GM18505 (cell line): ENCODE results near the gene ARHGAP30.
"Not testable (repeated sequence)": the region's sequence is repeated elsewhere in the genome, so short reads cannot be mapped to it uniquely, and the experiment has no call there.

Experiments used
- ATAC-seq: cut with Tn5 transposase; IDR thresholded peaks from one replicate; pipeline ENCODE4 v1.9.1; 2021; ENCODE audit not compliant: unreplicated experiment
- POLR2A ChIP-seq: IDR thresholded peaks from 4 replicates; pipeline ENCODE4 v1.6.1; 2011; ENCODE audit warnings: borderline replicate concordance; ENCODE audit not compliant: insufficient read depth, insufficient read length; ENCODE audit errors: extremely low read depth

Gene ARHGAP30, protein sequence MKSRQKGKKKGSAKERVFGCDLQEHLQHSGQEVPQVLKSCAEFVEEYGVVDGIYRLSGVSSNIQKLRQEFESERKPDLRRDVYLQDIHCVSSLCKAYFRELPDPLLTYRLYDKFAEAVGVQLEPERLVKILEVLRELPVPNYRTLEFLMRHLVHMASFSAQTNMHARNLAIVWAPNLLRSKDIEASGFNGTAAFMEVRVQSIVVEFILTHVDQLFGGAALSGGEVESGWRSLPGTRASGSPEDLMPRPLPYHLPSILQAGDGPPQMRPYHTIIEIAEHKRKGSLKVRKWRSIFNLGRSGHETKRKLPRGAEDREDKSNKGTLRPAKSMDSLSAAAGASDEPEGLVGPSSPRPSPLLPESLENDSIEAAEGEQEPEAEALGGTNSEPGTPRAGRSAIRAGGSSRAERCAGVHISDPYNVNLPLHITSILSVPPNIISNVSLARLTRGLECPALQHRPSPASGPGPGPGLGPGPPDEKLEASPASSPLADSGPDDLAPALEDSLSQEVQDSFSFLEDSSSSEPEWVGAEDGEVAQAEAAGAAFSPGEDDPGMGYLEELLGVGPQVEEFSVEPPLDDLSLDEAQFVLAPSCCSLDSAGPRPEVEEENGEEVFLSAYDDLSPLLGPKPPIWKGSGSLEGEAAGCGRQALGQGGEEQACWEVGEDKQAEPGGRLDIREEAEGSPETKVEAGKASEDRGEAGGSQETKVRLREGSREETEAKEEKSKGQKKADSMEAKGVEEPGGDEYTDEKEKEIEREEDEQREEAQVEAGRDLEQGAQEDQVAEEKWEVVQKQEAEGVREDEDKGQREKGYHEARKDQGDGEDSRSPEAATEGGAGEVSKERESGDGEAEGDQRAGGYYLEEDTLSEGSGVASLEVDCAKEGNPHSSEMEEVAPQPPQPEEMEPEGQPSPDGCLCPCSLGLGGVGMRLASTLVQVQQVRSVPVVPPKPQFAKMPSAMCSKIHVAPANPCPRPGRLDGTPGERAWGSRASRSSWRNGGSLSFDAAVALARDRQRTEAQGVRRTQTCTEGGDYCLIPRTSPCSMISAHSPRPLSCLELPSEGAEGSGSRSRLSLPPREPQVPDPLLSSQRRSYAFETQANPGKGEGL

DNA sequence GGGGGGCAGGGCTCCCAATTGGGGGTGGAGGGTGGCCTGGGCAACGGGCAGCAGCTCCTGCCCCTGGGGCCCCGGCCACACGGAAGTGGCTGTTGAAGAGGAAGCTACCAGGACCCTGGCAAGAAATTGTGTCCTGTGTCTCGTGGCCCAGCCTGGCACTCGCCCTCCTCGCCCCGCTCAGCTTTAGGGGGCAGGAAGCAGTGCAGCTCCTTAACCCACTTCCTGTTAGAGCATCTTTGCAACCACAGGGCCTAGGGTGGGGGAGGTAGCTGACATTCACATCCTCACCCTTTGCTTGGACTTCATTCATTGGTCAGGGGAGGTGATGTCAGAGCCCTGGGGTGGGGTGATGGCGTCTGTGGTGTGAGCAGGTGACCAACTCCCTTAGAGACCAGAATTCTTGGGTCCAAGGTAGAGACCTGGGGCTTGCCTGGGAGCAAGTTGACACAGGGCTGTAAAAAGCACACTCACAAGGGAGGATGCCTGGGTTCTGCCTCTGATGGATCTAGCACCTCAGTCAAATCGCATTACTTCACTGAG lies at the start of gene ARHGAP30:
Gene ARHGAP30 (minus strand): TSS at position 161 of the 540 bp plus-strand sequence. CDS start 267 bp downstream, outside the sequence.
- peak; percentile 87 for TF ChIP-seq POLR2A
- ATAC-seq = peak; percentile 73

DNA sequence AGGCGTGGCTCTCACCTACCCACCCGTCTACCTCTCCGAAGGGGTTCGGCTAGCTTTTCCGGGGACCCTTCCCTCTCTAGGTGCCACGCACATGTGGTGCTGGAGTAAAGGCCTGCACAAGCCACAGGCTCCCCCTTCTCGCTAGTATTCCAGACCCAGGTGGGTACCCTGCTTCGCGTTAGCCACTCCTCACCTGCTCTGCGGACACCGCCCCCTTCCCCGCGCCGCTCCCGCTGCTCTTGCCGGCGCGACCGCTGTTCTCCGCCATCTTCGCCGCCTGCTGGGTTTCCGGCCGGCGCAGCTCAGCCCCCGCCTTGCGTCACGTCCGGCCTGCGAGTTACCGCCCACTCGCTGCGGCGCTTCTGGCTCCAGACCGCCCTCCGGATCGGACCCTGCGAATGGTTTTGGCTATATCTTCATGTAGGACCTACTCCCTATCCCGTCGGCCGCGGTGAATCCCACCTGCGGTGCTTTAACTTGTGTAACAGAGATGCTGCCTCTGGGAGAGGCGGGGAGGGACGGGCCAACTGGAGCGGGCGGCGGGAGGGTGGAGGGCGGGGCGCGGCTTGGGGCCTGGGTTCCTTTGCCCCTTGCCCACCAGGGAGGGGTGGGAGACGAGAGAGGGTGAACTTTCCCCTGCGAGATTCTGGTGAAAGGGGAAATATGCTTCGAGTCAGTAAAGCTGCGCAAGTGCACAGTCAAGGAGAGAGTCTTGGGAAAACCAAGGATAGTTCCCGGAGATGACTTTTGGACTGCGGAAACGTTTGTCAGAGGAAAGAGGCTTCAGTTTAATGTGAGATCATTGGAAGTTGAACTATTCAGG lies 48.3 kb upstream of the ARHGAP30 start, which contains the start of the genes NIT1 and PFDN2:
Gene NIT1 (plus strand): TSS at position 347 of the 823 bp plus-strand sequence. CDS start 72 bp downstream, at position 419.
Gene PFDN2 (minus strand): TSS at position 279 of the 823 bp plus-strand sequence. CDS start 11 bp downstream, at position 268.
- ATAC-seq = peak; percentile 75
- TF ChIP-seq POLR2A = peak; percentile 92

DNA sequence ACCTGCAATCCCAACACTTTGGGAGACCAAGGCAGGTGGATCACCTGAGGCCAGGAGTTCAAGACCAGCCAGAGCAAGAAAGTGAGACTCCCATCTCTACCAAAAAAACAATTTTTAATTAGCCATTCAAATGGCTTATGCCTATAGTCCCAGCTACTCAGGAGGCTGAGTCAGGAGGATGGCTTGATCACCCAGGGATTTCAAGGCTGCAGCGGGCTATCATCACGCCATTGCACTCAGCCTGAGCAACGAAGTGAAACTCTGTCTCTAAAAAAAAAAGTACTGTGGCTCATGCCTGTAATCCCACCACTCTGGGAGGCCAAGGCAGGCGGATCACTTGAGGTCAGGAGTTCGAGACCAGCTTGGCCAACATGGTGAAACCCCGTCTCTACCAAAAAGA lies 46.3 kb upstream of the ARHGAP30 start:
- not testable (repeated sequence) for ATAC-seq

DNA sequence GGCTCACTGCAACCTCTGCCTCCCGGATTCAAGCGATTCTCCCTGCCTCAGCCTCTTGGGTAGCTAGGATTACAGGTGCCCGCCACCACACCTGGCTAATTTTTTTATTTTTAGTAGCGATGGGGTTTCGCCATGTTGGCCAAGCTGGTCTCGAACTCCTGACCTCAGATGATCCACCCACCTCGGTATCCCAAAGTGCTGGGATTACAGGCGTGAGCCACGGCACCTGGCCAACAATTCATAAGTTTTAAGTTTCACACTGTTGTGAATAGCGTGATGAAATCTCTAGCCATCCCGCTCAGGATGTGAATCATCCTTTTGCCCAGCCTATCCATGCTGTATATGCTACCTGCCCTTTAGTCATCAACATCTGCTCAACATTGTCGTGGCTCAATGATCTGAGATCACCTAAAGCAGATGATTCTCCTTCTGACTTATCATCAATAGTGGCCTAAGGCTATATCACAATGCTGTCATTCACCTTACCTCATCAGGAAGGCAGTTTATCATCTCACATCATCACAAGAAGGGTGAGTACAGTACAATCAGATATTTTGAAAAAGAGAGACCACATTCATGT lies 45.5 kb upstream of the ARHGAP30 start:
- no peak for ATAC-seq
- no peak for TF ChIP-seq POLR2A

DNA sequence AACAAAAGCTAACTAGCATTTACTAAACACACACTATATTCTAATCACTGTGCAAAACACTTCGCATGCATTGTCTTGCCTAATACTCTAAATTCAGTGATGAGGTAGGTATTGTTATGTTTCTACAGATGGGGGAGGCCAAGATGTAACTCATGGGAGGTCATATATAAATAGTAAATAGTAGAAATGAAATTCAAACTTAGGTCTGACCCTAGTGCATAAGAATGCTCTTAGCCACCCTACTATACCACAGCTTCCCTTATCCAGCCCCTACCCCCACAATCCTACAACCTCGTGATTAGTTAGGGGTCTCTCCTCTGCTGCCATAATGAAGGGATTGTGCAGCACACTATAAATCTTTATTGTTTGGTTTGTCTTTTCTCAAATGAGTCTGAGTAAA lies 44.9 kb upstream of the ARHGAP30 start:
- no peak for TF ChIP-seq POLR2A
- ATAC-seq = no peak

DNA sequence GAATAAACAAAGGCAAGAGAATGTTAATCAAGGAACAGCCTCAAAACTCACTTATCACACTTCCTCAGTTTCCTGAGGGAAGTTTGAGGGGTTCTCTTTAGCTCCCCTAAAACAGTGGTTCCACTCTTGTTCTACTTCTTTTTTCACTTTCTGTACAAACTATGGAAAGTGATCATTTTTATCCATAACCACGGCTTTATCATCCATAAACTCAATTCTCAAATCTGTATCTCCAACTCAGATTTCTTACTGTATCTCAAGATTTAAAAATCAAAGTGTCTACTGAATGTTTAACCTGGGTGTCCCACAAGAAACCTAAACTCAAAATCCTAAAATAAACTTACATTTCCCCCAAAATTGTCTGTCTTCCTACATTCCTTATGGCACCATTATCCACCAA lies 44.2 kb upstream of the ARHGAP30 start:
- no peak for TF ChIP-seq POLR2A
- ATAC-seq = no peak

DNA sequence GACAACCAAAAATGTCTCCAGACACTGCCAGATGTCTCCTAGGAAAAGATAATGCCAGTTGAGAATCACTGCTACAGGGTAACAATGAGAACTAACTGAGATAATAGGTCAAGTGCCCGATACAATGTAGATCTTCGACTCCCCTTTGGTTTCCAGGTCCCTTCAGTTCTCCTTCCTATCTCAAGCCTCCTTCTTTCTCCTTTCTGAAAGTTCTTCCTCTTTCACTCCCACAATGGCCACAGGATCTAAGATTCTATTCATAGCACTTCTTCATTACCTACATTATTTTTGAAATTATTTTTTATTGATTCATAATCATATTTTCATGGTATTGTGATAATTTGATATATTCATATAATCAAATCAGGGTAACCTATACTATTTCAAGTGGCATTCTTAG lies 41.8 kb upstream of the ARHGAP30 start:
- no peak for ATAC-seq
- no peak for TF ChIP-seq POLR2A

DNA sequence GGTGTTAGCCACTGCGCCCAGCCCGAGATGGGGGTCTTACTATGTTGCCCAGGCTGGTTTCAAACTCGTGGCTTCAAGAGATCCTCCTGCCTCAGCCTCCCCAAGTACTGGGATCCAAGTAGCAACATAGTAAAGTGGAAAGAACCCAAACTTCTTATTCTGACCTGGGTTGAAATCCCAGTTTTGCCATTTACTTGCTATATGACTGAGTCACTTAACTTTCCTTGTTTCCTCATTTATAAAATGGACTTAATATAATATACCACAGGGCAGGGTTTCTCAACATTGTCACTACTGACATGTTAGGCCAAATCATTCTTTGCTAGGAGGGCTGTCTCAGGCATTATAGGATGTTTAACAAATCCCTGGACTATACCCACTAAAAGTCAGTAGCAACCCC lies 41.4 kb upstream of the ARHGAP30 start:
- TF ChIP-seq POLR2A = no peak
- no peak for ATAC-seq

DNA sequence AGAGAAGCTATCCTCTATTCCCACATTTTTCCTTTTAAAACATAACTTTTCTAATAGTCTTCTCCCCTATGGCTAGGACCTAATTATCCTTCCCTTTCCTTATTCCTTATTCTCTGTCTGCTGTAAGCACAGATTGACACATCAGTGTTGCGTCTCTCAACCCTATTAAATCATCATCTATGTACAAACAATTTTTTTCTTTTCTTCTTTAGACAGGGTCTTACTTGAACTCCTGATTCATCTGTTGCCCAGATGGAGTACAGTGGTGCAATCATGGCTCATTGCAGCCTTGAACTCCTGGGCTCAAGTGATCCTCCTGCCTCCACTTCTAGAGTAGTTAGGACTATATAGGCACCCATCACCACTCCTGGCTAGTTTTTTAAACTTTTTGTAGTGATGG lies 36.7 kb upstream of the ARHGAP30 start:
- ATAC-seq = no peak
- no peak for TF ChIP-seq POLR2A

DNA sequence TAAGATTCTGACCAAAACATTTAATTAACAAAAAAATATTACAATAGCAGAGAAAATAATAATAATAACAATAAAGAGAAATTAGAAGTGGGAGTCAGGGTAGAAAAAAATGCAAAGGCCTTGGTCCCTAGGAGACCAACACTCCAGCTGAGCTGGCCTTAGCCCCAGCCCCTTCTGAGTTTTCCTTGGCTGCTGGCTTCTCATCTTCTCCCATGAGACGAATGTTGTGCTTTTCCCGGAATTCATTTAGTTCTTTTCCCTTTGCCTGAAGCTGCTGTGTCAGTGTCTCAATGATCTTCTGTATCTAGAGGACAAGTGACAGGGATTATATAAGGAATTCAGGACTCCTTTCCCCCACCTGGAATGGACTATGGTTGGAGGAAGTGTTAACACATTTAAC lies 30.9 kb upstream of the ARHGAP30 start:
- no peak for ATAC-seq
- no peak for TF ChIP-seq POLR2A

DNA sequence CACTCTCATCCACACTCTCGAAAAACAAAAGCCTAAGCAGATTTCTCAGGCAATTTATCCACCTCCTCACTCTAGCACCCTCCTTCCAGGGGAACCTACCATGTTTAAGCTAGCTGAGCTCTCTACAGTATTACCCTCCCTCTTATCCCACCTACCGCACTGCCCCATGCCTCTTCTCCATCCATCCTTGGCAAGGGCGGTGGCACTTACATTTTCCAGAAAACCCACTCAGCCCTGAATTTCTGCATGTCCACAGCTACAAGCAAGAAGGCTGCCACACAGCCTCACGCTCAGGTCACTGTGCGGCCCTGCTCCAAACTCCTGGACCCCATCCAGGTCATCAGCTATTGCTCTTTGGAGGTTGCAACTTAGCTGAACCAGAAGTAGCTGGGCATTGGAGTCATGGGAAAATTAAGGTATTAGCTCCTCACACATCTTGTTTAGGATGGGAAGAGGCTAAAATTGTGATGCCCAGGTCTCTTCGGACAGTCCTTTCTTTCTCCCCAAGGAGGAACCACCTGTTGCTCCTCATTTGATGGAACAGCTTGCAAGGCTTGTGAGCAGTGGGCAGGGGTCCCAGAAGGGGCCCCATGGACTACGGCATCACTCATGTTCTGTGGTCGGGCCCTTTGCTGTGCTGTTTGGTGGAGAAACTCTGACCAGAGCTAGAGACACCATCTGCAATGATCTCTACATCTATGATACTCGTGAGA lies 29.6 kb upstream of the ARHGAP30 start:
- TF ChIP-seq POLR2A = no peak
- no peak for ATAC-seq

DNA sequence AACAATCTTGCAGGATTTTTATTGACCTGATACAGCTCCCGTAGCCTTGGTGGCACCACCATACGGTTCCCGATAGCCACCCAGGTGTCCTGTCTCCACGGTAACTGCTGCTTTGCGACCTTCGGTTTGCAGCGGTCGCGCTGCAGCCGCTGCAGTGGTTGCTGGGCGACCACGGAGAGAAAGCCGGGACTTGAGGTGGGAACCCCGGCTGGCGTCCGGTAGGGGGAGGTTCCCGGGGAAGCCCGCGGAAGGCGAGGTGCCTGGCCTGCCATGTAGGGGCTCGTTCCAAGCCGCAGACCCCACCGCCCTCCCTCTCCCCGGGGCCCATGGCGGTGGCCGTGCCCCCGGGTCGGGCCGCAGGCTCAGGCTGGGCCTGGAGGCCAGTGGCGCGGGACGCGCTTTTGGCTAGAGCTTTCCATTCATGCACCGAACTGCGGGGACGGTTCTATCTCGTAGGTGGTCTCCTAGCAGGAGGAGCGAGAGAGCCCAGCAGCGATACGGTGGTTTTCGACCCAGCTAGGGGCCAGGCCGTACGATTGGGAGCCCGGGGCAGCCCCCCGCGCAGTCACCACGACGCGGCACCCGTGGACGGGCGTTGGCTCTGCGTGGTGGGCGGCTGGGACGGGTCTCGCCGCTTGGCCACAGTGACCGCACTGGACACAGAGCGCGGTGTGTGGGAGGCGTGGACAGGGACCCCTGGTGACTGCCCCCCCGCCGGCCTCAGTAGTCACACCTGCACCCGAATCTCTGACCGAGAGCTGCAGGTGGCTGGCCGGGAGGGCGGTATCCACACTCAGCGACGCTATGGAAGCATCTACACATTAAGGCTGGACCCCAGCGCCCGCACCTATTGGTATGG lies 28.7 kb upstream of the ARHGAP30 start, which contains the start of gene KLHDC9:
Gene KLHDC9 (plus strand): TSS at position 152 of the 859 bp plus-strand sequence. CDS start 175 bp downstream, at position 327.
- peak; percentile 57 for ATAC-seq
- TF ChIP-seq POLR2A = no peak
